Panc1 (cell line): Measurements from ENCODE around the gene PRDX5. TPM values are rescaled to one million over a fixed set of nuclear protein-coding genes. Genes with fewer than 3 reads are reported as not detected.

Experiments used
- ATAC-seq: fragments of 200-7000 bp; cut with Tn5 transposase; 2 replicates; pipeline ENCODE4 v1.9.1; 2020; ENCODE audit warnings: mild to moderate bottlenecking, moderate library complexity
- BruUV-seq: library from RNA; stranded (reverse); fragments of 400-500 nt; replicated peaks from 2 replicates; lab custom pipeline; 2021; lab: Mats Ljungman, UMichigan
- CTCF ChIA-PET: fragments of 300-600 bp; sonication (Branson Sonifier 250); formaldehyde crosslinking; loops from one replicate; lab custom pipeline; 2022; ENCODE audit warnings: antibody characterized with exemption; lab: Charles Lee
- POLR2A ChIA-PET: fragments of 300-600 bp; sonication (Branson Sonifier 250); formaldehyde crosslinking; loops from one replicate; lab custom pipeline; 2022; ENCODE audit warnings: antibody characterized with exemption; lab: Charles Lee
- DNase-seq: peaks from one replicate; pipeline ENCODE4 v3.0.0-alpha.2; 2010; ENCODE audit warnings: low read depth, low spot score
- H3K27ac ChIP-seq: 2 replicates; pipeline ENCODE4 v1.5.1; 2011; ENCODE audit warnings: mild to moderate bottlenecking, low read length, inconsistent platforms
- H3K27me3 ChIP-seq: fragments of 200-500 bp; sonication (Bioruptor generic); 2 replicates; pipeline ENCODE4 v1.6.0; 2014; ENCODE audit warnings: low read length, inconsistent platforms; ENCODE audit not compliant: control insufficient read depth, insufficient read depth
- H3K36me3 ChIP-seq: fragments of 200-500 bp; sonication (Bioruptor generic); 2 replicates; pipeline ENCODE4 v1.5.1; 2014; ENCODE audit warnings: inconsistent platforms, mild to moderate bottlenecking, low read length, moderate library complexity; ENCODE audit not compliant: control insufficient read depth, insufficient read depth
- H3K4me1 ChIP-seq: 2 replicates; pipeline ENCODE4 v1.5.1; 2011; ENCODE audit warnings: inconsistent platforms, mild to moderate bottlenecking, low read length, moderate library complexity; ENCODE audit not compliant: control insufficient read depth, insufficient read depth
- H3K4me3 ChIP-seq, 2 experiments: 2 replicates each; pipeline ENCODE4 v1.5.1; 2011 to 2012; ENCODE audit warnings: low read depth in 2 of 2, low read length in 2 of 2, mild to moderate bottlenecking in 2 of 2, inconsistent platforms in 1 of 2, moderate library complexity in 1 of 2
- H3K9me3 ChIP-seq: fragments of 200-500 bp; sonication (Bioruptor generic); 2 replicates; pipeline ENCODE4 v1.5.1; 2014; ENCODE audit warnings: low read depth, mild to moderate bottlenecking, inconsistent platforms, low read length, moderate library complexity; ENCODE audit not compliant: control insufficient read depth, insufficient read depth
- POLR2AphosphoS5 ChIP-seq: IDR thresholded peaks from 2 replicates; pipeline ENCODE4 v1.6.1; 2012; ENCODE audit warnings: mild to moderate bottlenecking, low read depth, low read length, moderate library complexity
- SIN3A ChIP-seq: IDR thresholded peaks from 2 replicates; pipeline ENCODE4 v1.6.1; 2012; ENCODE audit warnings: low read depth, mild to moderate bottlenecking, low read length, moderate library complexity, borderline replicate concordance; ENCODE audit not compliant: insufficient read depth
- TCF7L2 ChIP-seq: IDR thresholded peaks from 2 replicates; pipeline ENCODE4 v1.6.1; 2011; ENCODE audit warnings: mild to moderate bottlenecking, low read depth, low read length, inconsistent platforms
- in situ Hi-C: cut with HindIII; loops from 2 replicates; pipeline ENCODE4 v1.10.0; 2016; ENCODE audit warnings: low sequenced_read_pairs, low pct_unique_long_range_greater_than_20kb
- intact Hi-C: fragments of 100-400 bp; cut with micrococcal nuclease; formaldehyde crosslinking; loops from one replicate; pipeline ENCODE4 v1.10.0; 2022; ENCODE audit not compliant: unreplicated experiment
- total RNA-seq: library from RNA; stranded (reverse); gene quantifications from one replicate; pipeline ENCODE4 v1.2.1, GENCODE V29; 2021; ENCODE audit not compliant: unreplicated experiment
- TF ChIP-seq, protein P1 (sequence below): fragments of 450-650 bp; IDR thresholded peaks from 2 replicates; pipeline ENCODE4 v1.5.1; 2017; ENCODE audit warnings: mild to moderate bottlenecking
- TF ChIP-seq, protein P2 (sequence below), 2 experiments: IDR thresholded peaks; 2 replicates each; pipeline ENCODE4 v1.6.1; 2011 to 2012; ENCODE audit warnings: low read depth in 2 of 2, control low read depth in 1 of 2, low read length in 1 of 2, mild to moderate bottlenecking in 1 of 2, moderate library complexity in 1 of 2; ENCODE audit not compliant: insufficient read depth in 1 of 2

Gene PRDX5
- total RNA-seq, 1 experiment from 2014 or later: 492 TPM

DNA sequence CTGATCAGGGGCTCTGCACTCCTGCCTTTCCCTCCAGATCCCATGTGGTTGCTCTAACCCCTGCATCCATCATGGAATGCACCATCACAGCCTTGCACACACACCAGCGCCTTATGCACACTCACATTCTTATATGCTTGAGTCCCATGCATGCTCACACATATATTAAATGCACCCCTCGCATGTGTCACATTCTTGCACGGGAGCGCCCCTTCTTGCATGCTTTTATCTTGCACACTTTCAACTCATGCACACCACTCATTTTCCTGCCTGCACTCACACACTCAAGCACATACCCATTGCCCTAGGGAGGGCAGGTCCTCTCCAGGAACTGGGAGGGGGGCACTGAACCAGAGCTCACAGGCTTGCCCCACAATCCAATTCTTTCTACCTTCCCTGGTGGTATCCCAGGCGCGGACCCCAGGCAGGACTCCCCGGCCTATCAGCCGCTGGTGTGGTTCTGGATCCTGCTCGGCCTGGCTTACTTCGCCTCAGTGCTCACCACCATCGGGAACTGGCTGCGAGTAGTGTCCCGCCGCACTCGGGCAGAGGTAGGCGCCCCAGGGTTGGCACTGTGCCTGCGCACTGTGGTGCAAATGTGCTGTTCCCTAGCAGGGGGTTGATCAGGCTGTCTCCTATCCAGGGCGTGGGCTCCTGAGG, 20.1 kb upstream of the PRDX5 start:
- Histone ChIP-seq H3K27me3 (no peaks in the 10 kb centered on the region; the same call in 1 of the 2 replicates), H3K4me3 (no peak overlapping the region), H3K36me3 (no peaks in the 10 kb centered on the region), H3K9me3 (no peaks in the 10 kb centered on the region), H3K27ac (no peak overlapping the region), H3K4me1 (peaks cover 5% of the 10 kb centered on the region)
- CTCF ChIA-PET: no interaction called here
- ATAC-seq (no peak), DNase-seq (no peak)
- intact Hi-C loops (no loop called here), in situ Hi-C loops (no loop called here)
- TF ChIP-seq TCF7L2 (no peak), SIN3A (no peak)
- TF ChIP-seq, protein P1, sequence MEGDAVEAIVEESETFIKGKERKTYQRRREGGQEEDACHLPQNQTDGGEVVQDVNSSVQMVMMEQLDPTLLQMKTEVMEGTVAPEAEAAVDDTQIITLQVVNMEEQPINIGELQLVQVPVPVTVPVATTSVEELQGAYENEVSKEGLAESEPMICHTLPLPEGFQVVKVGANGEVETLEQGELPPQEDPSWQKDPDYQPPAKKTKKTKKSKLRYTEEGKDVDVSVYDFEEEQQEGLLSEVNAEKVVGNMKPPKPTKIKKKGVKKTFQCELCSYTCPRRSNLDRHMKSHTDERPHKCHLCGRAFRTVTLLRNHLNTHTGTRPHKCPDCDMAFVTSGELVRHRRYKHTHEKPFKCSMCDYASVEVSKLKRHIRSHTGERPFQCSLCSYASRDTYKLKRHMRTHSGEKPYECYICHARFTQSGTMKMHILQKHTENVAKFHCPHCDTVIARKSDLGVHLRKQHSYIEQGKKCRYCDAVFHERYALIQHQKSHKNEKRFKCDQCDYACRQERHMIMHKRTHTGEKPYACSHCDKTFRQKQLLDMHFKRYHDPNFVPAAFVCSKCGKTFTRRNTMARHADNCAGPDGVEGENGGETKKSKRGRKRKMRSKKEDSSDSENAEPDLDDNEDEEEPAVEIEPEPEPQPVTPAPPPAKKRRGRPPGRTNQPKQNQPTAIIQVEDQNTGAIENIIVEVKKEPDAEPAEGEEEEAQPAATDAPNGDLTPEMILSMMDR: no peak
- POLR2A ChIA-PET: no interaction called here
- no TSS peak for BruUV-seq

DNA sequence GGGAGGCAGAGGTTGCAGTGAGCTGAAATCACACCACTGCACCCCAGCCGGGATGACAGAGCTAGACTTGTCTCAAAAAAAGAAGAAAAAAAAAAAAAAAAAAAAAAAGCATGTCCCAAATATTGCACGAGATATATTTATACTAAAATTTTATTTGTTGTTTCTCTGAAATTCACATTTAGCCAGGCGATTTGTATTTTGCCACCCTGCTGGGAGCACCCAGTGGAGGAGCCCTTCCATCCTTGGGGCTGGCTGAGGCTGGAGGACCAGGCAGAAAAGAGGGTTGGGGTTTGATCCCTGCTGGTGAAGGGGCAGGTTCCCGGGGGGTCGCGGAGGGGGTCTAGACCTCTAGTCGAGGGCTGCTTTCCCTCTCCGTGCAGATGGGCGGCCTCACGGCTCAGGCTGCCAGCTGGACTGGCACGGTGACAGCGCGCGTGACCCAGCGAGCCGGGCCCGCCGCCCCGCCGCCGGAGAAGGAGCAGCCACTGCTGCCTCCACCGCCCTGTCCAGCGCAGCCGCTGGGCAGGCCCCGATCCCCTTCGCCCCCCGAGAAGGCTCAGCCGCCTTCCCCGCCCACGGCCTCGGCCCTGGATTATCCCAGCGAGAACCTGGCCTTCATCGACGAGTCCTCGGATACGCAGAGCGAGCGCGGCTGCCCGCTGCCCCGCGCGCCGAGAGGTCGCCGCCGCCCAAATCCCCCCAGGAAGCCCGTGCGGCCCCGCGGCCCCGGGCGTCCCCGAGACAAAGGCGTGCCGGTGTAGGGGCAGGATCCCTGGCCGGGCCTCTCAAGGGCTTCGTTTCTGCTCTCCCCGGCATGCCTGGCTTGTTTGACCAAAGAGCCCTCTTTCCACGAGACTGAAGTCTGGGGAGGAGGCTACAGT, 18.7 kb upstream of the PRDX5 start:
- ATAC-seq (no peak), DNase-seq (no peak)
- ChIA-PET CTCF (no interaction called here), POLR2A (interaction anchor here (0.6 kb wide), 1 partner anchor 95 kb away, joined by 9 read pairs; no protein-coding TSS in a partner anchor)
- intact Hi-C loops (no loop called here), in situ Hi-C loops (no loop called here)
- H3K27ac ChIP-seq: no peak overlapping the region
- peaks cover 10% of the 10 kb centered on the region for H3K4me1 ChIP-seq
- TF ChIP-seq POLR2AphosphoS5 (no peak), TCF7L2 (no peak), SIN3A (no peak)
- TF ChIP-seq, protein P1: no peak
- TF ChIP-seq, protein P2, sequence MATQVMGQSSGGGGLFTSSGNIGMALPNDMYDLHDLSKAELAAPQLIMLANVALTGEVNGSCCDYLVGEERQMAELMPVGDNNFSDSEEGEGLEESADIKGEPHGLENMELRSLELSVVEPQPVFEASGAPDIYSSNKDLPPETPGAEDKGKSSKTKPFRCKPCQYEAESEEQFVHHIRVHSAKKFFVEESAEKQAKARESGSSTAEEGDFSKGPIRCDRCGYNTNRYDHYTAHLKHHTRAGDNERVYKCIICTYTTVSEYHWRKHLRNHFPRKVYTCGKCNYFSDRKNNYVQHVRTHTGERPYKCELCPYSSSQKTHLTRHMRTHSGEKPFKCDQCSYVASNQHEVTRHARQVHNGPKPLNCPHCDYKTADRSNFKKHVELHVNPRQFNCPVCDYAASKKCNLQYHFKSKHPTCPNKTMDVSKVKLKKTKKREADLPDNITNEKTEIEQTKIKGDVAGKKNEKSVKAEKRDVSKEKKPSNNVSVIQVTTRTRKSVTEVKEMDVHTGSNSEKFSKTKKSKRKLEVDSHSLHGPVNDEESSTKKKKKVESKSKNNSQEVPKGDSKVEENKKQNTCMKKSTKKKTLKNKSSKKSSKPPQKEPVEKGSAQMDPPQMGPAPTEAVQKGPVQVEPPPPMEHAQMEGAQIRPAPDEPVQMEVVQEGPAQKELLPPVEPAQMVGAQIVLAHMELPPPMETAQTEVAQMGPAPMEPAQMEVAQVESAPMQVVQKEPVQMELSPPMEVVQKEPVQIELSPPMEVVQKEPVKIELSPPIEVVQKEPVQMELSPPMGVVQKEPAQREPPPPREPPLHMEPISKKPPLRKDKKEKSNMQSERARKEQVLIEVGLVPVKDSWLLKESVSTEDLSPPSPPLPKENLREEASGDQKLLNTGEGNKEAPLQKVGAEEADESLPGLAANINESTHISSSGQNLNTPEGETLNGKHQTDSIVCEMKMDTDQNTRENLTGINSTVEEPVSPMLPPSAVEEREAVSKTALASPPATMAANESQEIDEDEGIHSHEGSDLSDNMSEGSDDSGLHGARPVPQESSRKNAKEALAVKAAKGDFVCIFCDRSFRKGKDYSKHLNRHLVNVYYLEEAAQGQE (IDR thresholded peaks at IDR 0.05; ENCODE audit: insufficient read depth in 1 of 2, low read depth in 2 of 2, low read length in 1 of 2): no peak
- H3K9me3 ChIP-seq: no peaks in the 10 kb centered on the region
- H3K4me3 ChIP-seq: no peak overlapping the region
- no TSS peak for BruUV-seq
- H3K36me3 ChIP-seq: no peaks in the 10 kb centered on the region
- no peaks in the 10 kb centered on the region; the same call in 1 of the 2 replicates for H3K27me3 ChIP-seq
